ENCODE results near the gene FAM43B.

Gene FAM43B

DNA sequence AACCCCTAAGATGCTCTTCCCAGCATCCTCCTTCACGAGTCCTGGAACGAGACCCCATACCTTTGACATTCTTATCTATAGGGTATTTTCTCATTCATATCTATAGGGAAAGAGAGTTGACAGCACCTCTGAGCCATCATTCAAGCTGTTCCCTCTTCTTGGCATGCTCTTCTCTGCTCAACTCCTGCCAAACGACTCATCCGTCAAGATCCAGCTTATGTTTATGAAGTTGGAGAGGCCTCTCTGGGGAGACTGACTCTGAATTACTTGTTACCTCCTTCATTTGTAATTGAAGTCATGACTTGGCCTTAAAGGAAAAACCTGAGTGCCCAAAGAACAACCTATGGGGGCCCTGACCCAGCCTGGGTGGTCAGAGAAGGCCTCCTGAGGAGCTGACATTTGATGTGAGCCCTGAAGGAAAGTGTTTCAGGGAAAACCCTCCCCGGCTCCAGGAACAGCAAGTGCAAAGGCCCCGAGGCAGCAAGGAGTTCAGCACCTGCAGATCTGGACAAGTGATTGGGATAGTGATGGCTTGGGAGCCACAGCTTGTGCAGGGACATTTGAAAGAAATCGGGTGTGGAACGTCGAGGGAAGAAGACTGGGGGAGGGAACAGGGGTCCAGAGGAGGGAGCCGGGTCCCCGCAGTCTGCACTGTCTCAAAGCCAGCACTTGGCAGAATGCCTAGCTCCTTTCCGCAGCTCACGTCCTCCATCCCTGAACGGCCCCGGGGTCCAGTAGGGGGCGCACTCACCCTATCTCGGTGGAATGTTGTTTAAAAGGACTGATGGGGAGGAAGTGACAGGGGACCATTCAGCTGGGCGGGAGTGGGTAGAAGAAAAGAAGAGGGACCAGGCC is 22.5 kb downstream of the FAM43B start:
- POLR2A ChIA-PET, result interaction anchor here (1.0 to 2.8 kb wide), 3 partner anchors 14 to 58 kb away, joined by 3 to 24 read pairs (median 4); partner anchors contain the start of genes CDA and PINK1
- CTCF ChIA-PET, result interaction anchor here (0.6 to 8.5 kb wide), 40 partner anchors 8 to 1735 kb away, joined by 3 to 105 read pairs (median 5); partner anchors contain the start of genes CDA, DDOST, FAM43B and PINK1
- Histone ChIP-seq H3K36me3 (ENCODE audit: control insufficient read depth in 2 of 2, insufficient read depth in 1 of 2, low read length in 2 of 2) (no peaks in the 10 kb centered on the region), H3K4me1 (ENCODE audit: control insufficient read depth, insufficient read depth, low read length) (no peaks in the 10 kb centered on the region), H3K9me3 (ENCODE audit: control insufficient read depth, insufficient read depth, low read depth, low read length) (no peaks in the 10 kb centered on the region), H3K4me3 (ENCODE audit: low read depth, low read length) (no peak overlapping the region), H3K27ac (ENCODE audit: extremely low read depth, low read depth, low read length) (no peak overlapping the region)
- TF ChIP-seq, protein P1, sequence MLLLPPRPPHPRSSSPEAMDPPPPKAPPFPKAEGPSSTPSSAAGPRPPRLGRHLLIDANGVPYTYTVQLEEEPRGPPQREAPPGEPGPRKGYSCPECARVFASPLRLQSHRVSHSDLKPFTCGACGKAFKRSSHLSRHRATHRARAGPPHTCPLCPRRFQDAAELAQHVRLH (tag by site-specific recombination; IDR thresholded peaks at IDR 0.05), result peak; percentile 66
- TF ChIP-seq, protein P2, sequence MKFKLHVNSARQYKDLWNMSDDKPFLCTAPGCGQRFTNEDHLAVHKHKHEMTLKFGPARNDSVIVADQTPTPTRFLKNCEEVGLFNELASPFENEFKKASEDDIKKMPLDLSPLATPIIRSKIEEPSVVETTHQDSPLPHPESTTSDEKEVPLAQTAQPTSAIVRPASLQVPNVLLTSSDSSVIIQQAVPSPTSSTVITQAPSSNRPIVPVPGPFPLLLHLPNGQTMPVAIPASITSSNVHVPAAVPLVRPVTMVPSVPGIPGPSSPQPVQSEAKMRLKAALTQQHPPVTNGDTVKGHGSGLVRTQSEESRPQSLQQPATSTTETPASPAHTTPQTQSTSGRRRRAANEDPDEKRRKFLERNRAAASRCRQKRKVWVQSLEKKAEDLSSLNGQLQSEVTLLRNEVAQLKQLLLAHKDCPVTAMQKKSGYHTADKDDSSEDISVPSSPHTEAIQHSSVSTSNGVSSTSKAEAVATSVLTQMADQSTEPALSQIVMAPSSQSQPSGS (tag by site-specific recombination; IDR thresholded peaks at IDR 0.05; ENCODE audit: low read depth), result no peak
- TF ChIP-seq SCRT2 (tag by site-specific recombination; IDR thresholded peaks at IDR 0.05) (no peak), ZNF585B (tag by site-specific recombination; IDR thresholded peaks at IDR 0.05) (no peak), ZNF354C (tag by site-specific recombination; IDR thresholded peaks at IDR 0.05; ENCODE audit: borderline replicate concordance, low read depth) (no peak), ZFHX2 (tag by site-specific recombination; conservative IDR thresholded peaks at IDR 0.05) (peak; percentile 42), ZNF654 (tag by site-specific recombination; IDR thresholded peaks at IDR 0.05; ENCODE audit: low read depth) (peak; percentile 90), PRDM1 (tag by site-specific recombination; IDR thresholded peaks at IDR 0.05) (peak; percentile 38; the same call in 1 of the 2 replicates), ZNF426 (tag by site-specific recombination; IDR thresholded peaks at IDR 0.05) (no peak), ZNF335 (tag by site-specific recombination; conservative IDR thresholded peaks at IDR 0.05) (0 out of 2 replicates have a peak, but pooled peaks have one; percentile 18), ZFP3 (tag by site-specific recombination; IDR thresholded peaks at IDR 0.05; ENCODE audit: low read depth) (no peak), ZNF174 (tag by site-specific recombination; IDR thresholded peaks at IDR 0.05) (no peak), ZNF707 (tag by site-specific recombination; IDR thresholded peaks at IDR 0.05) (no peak), ZNF274 (IDR thresholded peaks at IDR 0.05; ENCODE audit: low read length) (no peak), ZNF274 (tag by site-specific recombination; IDR thresholded peaks at IDR 0.05; ENCODE audit: borderline replicate concordance) (no peak), ZNF133 (tag by site-specific recombination; IDR thresholded peaks at IDR 0.05) (no peak), GFI1B (tag by site-specific recombination; IDR thresholded peaks at IDR 0.05) (no peak), ZNF394 (tag by site-specific recombination; IDR thresholded peaks at IDR 0.05; ENCODE audit: borderline replicate concordance) (no peak), HOXA7 (CRISPR knock-in tag; IDR thresholded peaks at IDR 0.05; ENCODE audit: borderline replicate concordance) (no peak), ZNF529 (tag by site-specific recombination; IDR thresholded peaks at IDR 0.05; ENCODE audit: insufficient replicate concordance) (no peak), ZSCAN16 (tag by site-specific recombination; IDR thresholded peaks at IDR 0.05) (no peak), ZNF571 (tag by site-specific recombination; IDR thresholded peaks at IDR 0.05) (no peak), GLIS1 (tag by site-specific recombination; IDR thresholded peaks at IDR 0.05) (0 out of 2 replicates have a peak, but pooled peaks have one; percentile 9), ZNF664 (tag by site-specific recombination; IDR thresholded peaks at IDR 0.05) (no peak)
- TF ChIP-seq, protein P3, sequence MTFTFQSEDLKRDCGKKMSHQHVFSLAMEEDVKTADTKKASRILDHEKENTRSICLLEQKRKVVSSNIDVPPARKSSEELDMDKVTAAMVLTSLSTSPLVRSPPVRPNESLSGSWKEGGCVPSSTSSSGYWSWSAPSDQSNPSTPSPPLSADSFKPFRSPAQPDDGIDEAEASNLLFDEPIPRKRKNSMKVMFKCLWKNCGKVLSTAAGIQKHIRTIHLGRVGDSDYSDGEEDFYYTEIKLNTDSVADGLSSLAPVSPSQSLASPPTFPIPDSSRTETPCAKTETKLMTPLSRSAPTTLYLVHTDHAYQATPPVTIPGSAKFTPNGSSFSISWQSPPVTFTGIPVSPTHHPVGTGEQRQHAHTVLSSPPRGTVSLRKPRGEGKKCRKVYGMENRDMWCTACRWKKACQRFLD (tag by site-specific recombination; IDR thresholded peaks at IDR 0.05), result no peak
- TF ChIP-seq, protein P4, sequence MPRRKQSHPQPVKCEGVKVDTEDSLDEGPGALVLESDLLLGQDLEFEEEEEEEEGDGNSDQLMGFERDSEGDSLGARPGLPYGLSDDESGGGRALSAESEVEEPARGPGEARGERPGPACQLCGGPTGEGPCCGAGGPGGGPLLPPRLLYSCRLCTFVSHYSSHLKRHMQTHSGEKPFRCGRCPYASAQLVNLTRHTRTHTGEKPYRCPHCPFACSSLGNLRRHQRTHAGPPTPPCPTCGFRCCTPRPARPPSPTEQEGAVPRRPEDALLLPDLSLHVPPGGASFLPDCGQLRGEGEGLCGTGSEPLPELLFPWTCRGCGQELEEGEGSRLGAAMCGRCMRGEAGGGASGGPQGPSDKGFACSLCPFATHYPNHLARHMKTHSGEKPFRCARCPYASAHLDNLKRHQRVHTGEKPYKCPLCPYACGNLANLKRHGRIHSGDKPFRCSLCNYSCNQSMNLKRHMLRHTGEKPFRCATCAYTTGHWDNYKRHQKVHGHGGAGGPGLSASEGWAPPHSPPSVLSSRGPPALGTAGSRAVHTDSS (tag by site-specific recombination; IDR thresholded peaks at IDR 0.05), result no peak
- TF ChIP-seq, protein P5, sequence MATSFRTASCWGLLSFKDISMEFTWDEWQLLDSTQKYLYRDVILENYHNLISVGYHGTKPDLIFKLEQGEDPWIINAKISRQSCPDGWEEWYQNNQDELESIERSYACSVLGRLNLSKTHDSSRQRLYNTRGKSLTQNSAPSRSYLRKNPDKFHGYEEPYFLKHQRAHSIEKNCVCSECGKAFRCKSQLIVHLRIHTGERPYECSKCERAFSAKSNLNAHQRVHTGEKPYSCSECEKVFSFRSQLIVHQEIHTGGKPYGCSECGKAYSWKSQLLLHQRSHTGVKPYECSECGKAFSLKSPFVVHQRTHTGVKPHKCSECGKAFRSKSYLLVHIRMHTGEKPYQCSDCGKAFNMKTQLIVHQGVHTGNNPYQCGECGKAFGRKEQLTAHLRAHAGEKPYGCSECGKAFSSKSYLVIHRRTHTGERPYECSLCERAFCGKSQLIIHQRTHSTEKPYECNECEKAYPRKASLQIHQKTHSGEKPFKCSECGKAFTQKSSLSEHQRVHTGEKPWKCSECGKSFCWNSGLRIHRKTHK (tag by site-specific recombination; IDR thresholded peaks at IDR 0.05), result no peak
- TF ChIP-seq, protein P6, sequence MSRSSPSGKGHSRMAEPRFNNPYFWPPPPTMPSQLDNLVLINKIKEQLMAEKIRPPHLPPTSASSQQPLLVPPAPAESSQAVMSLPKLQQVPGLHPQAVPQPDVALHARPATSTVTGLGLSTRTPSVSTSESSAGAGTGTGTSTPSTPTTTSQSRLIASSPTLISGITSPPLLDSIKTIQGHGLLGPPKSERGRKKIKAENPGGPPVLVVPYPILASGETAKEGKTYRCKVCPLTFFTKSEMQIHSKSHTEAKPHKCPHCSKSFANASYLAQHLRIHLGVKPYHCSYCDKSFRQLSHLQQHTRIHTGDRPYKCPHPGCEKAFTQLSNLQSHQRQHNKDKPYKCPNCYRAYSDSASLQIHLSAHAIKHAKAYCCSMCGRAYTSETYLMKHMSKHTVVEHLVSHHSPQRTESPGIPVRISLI (tag by site-specific recombination; IDR thresholded peaks at IDR 0.05), result no peak
- TF ChIP-seq, protein P7, sequence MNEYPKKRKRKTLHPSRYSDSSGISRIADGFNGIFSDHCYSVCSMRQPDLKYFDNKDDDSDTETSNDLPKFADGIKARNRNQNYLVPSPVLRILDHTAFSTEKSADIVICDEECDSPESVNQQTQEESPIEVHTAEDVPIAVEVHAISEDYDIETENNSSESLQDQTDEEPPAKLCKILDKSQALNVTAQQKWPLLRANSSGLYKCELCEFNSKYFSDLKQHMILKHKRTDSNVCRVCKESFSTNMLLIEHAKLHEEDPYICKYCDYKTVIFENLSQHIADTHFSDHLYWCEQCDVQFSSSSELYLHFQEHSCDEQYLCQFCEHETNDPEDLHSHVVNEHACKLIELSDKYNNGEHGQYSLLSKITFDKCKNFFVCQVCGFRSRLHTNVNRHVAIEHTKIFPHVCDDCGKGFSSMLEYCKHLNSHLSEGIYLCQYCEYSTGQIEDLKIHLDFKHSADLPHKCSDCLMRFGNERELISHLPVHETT (tag by site-specific recombination; IDR thresholded peaks at IDR 0.05), result no peak
